HepG2 (cell line): Measurements from ENCODE around the gene BCL2A1. TPM values are rescaled to one million over a fixed set of nuclear protein-coding genes. Genes with fewer than 3 reads are reported as not detected.

ENCODE experiments used
- AGO1 ChIP-seq: fragments of 200-400 bp; formaldehyde crosslinking; IDR thresholded peaks from 2 replicates; pipeline ENCODE4 v1.6.1; 2017; ENCODE audit warnings: mild to moderate bottlenecking, low read depth, low read length, moderate library complexity; ENCODE audit not compliant: poor library complexity, severe bottlenecking
- AGO2 ChIP-seq: fragments of 200-400 bp; formaldehyde crosslinking; optimal IDR thresholded peaks from 2 replicates; pipeline ENCODE3; 2017; ENCODE audit warnings: mild to moderate bottlenecking, low read depth, low read length, moderate library complexity
- ATF7-NPFF ChIP-seq: sonication (generic); formaldehyde crosslinking; IDR thresholded peaks from 2 replicates; pipeline ENCODE4 v1.8.1; 2023; ENCODE audit warnings: mild to moderate bottlenecking, low read depth, missing genetic modification reagents, moderate library complexity
- E2F1 ChIP-seq: sonication (generic); formaldehyde crosslinking; IDR thresholded peaks from 2 replicates; pipeline ENCODE4 v1.5.0; 2020; ENCODE audit warnings: missing genetic modification reagents
- FOXC1 ChIP-seq: sonication (generic); formaldehyde crosslinking; IDR thresholded peaks from 2 replicates; pipeline ENCODE4 v1.8.0; 2022; ENCODE audit warnings: mild to moderate bottlenecking, missing genetic modification reagents, borderline replicate concordance
- MAFG ChIP-seq: sonication (generic); formaldehyde crosslinking; IDR thresholded peaks from 2 replicates; pipeline ENCODE4 v1.5.1; 2020; ENCODE audit warnings: mild to moderate bottlenecking, missing genetic modification reagents
- NRL ChIP-seq: sonication (generic); formaldehyde crosslinking; IDR thresholded peaks from 2 replicates; pipeline ENCODE4 v1.5.0; 2020; ENCODE audit warnings: missing genetic modification reagents, mild to moderate bottlenecking, moderate library complexity, borderline replicate concordance
- SP4 ChIP-seq: sonication (generic); formaldehyde crosslinking; IDR thresholded peaks from 2 replicates; pipeline ENCODE4 v1.8.1; 2023; ENCODE audit warnings: mild to moderate bottlenecking, missing genetic modification reagents
- TBL1XR1 ChIP-seq: fragments of 150-350 bp; IDR thresholded peaks from 2 replicates; pipeline ENCODE4 v1.6.1; 2014; ENCODE audit warnings: borderline replicate concordance, low read length; ENCODE audit not compliant: partially characterized antibody
- ZBTB38 ChIP-seq: sonication (generic); formaldehyde crosslinking; IDR thresholded peaks from 2 replicates; pipeline ENCODE4 v1.5.1; 2020; ENCODE audit warnings: mild to moderate bottlenecking, missing genetic modification reagents
- ZMYM4 ChIP-seq: sonication (generic); formaldehyde crosslinking; IDR thresholded peaks from 2 replicates; pipeline ENCODE4 v1.8.1; 2023; ENCODE audit warnings: mild to moderate bottlenecking, missing genetic modification reagents
- ZNF292 ChIP-seq: sonication (generic); formaldehyde crosslinking; IDR thresholded peaks from 2 replicates; pipeline ENCODE4 v1.8.1; 2022; ENCODE audit warnings: mild to moderate bottlenecking, low read depth, missing genetic modification reagents, borderline replicate concordance
- ZNF646 ChIP-seq: sonication (generic); formaldehyde crosslinking; IDR thresholded peaks from 2 replicates; pipeline ENCODE4 v1.9.0; 2021; ENCODE audit warnings: mild to moderate bottlenecking, missing genetic modification reagents
- polyA plus RNA-seq, 8 experiments: library from polyadenylated mRNA; depleted of rRNA in 3 of 8; stranded (reverse) in 7 of 8; unstranded in 1 of 8; fragments of >200 nt; fragmentation: Illumina TruSeq in 4 of 8; extraction: Trizol in 4 of 8; gene quantifications; 2 replicates each; pipeline versions ENCODE4 v1.2.1 to v1.2.3, GENCODE V29; 2011 to 2016; ENCODE audit warnings: low read depth in 4 of 8, missing spikeins in 1 of 8, mixed read lengths in 1 of 8; ENCODE audit not compliant: insufficient read depth in 1 of 8
- total RNA-seq, 5 experiments: library from RNA; depleted of rRNA; stranded (reverse); fragments of >200 nt; fragmentation: Illumina TruSeq; extraction: Trizol; gene quantifications; 2 replicates each; pipeline ENCODE4 v1.2.3, GENCODE V29; 2016; ENCODE audit warnings: low read depth in 1 of 5
- TF ChIP-seq, protein P1 (sequence below): sonication (generic); formaldehyde crosslinking; IDR thresholded peaks from 2 replicates; pipeline ENCODE4 v1.5.1; 2020; ENCODE audit warnings: missing genetic modification reagents, mild to moderate bottlenecking, borderline replicate concordance
- TF ChIP-seq, protein P2 (sequence below): sonication (generic); formaldehyde crosslinking; IDR thresholded peaks from 2 replicates; pipeline ENCODE4 v1.4.0; 2020; ENCODE audit warnings: mild to moderate bottlenecking, missing genetic modification reagents

BCL2A1 gene
- total and polyA plus RNA-seq, 2 of the 13 experiments (the other 11 are each of a cell fraction or from before 2014, with no cell fraction given) = 0.08 to 0.31 TPM

DNA sequence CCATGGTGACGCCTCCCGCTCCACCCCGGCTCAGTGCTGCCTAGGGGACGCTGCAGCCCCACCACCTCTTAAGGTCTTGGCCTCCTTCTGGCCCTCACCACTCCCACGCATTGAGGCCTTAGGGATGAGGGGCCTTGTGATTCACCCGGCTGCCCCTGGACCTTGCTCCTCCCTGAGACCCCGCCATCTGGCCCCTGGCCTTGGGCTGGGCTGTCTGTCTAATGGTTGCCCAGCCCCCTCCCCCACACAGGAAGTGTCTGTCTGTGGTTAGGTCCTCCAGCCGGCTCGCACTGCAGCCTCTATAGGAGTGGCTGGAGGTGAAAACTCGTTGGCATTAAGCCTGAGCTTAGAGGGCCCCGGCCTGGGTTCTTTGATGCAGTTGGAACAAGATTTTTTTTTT lies 52.7 kb downstream of the BCL2A1 start (continued):
- TF ChIP-seq ZNF646 (CRISPR knock-in tag) (no peak), AGO2 (peak; percentile 75), ZNF292 (CRISPR knock-in tag) (no peak), ZMYM4 (CRISPR knock-in tag) (peak; percentile 57; the same call in 1 of the 2 replicates), AGO1 (no peak), FOXC1 (CRISPR knock-in tag) (no peak), NRL (CRISPR knock-in tag) (no peak), SP4 (no peak), E2F1 (CRISPR knock-in tag) (no peak), ATF7-NPFF (CRISPR knock-in tag) (no peak), TBL1XR1 (no peak), ZBTB38 (CRISPR knock-in tag) (0 out of 2 replicates have a peak, but pooled peaks have one; percentile 24), MAFG (CRISPR knock-in tag) (no peak)
- TF ChIP-seq, protein P1, sequence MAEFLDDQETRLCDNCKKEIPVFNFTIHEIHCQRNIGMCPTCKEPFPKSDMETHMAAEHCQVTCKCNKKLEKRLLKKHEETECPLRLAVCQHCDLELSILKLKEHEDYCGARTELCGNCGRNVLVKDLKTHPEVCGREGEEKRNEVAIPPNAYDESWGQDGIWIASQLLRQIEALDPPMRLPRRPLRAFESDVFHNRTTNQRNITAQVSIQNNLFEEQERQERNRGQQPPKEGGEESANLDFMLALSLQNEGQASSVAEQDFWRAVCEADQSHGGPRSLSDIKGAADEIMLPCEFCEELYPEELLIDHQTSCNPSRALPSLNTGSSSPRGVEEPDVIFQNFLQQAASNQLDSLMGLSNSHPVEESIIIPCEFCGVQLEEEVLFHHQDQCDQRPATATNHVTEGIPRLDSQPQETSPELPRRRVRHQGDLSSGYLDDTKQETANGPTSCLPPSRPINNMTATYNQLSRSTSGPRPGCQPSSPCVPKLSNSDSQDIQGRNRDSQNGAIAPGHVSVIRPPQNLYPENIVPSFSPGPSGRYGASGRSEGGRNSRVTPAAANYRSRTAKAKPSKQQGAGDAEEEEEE (CRISPR knock-in tag) = no peak
- TF ChIP-seq, protein P2, sequence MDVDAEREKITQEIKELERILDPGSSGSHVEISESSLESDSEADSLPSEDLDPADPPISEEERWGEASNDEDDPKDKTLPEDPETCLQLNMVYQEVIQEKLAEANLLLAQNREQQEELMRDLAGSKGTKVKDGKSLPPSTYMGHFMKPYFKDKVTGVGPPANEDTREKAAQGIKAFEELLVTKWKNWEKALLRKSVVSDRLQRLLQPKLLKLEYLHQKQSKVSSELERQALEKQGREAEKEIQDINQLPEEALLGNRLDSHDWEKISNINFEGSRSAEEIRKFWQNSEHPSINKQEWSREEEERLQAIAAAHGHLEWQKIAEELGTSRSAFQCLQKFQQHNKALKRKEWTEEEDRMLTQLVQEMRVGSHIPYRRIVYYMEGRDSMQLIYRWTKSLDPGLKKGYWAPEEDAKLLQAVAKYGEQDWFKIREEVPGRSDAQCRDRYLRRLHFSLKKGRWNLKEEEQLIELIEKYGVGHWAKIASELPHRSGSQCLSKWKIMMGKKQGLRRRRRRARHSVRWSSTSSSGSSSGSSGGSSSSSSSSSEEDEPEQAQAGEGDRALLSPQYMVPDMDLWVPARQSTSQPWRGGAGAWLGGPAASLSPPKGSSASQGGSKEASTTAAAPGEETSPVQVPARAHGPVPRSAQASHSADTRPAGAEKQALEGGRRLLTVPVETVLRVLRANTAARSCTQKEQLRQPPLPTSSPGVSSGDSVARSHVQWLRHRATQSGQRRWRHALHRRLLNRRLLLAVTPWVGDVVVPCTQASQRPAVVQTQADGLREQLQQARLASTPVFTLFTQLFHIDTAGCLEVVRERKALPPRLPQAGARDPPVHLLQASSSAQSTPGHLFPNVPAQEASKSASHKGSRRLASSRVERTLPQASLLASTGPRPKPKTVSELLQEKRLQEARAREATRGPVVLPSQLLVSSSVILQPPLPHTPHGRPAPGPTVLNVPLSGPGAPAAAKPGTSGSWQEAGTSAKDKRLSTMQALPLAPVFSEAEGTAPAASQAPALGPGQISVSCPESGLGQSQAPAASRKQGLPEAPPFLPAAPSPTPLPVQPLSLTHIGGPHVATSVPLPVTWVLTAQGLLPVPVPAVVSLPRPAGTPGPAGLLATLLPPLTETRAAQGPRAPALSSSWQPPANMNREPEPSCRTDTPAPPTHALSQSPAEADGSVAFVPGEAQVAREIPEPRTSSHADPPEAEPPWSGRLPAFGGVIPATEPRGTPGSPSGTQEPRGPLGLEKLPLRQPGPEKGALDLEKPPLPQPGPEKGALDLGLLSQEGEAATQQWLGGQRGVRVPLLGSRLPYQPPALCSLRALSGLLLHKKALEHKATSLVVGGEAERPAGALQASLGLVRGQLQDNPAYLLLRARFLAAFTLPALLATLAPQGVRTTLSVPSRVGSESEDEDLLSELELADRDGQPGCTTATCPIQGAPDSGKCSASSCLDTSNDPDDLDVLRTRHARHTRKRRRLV (CRISPR knock-in tag) = no peak
